IMR-90 (cell line): Measurements from ENCODE around the gene PCDHGC4. TPM values are rescaled to one million over a fixed set of nuclear protein-coding genes. Genes with fewer than 3 reads are reported as not detected.

Experiments
- ATAC-seq: fragments of 200-7000 bp; cut with Tn5 transposase; 2 replicates; pipeline ENCODE4 v1.9.1; 2020; ENCODE audit warnings: low read depth, mild to moderate bottlenecking, moderate library complexity
- BruUV-seq: library from RNA; stranded (reverse); fragments of 400-500 nt; replicated peaks from 2 replicates; lab custom pipeline; 2021; lab: Mats Ljungman, UMichigan
- CTCF ChIA-PET: fragments of 300-600 bp; formaldehyde crosslinking; extraction: SDS; loops from one replicate; lab custom pipeline; 2021; ENCODE audit warnings: antibody characterized with exemption; lab: Yijun Ruan, JAX
- POLR2A ChIA-PET: fragments of 300-600 bp; sonication (Branson Sonifier 250); formaldehyde crosslinking; loops from one replicate; lab custom pipeline; 2022; ENCODE audit warnings: antibody characterized with exemption; ENCODE audit not compliant: unreplicated experiment; lab: Charles Lee
- DNase-seq: peaks from one replicate; pipeline ENCODE4 v3.0.0; 2013
- H2AFZ ChIP-seq: replicated peaks from 2 replicates; pipeline ENCODE3; 2013; ENCODE audit warnings: low read length, mild to moderate bottlenecking; ENCODE audit not compliant: poor library complexity
- H2AK5ac ChIP-seq: 2 replicates; pipeline ENCODE4 v1.6.1; 2013; ENCODE audit warnings: low read depth, low read length, inconsistent platforms
- H2AK9ac ChIP-seq: replicated peaks from 2 replicates; pipeline ENCODE3; 2013; ENCODE audit warnings: mild to moderate bottlenecking, low read depth, low read length, moderate library complexity; ENCODE audit not compliant: poor library complexity
- H2BK120ac ChIP-seq: 2 replicates; pipeline ENCODE4 v1.6.1; 2013; ENCODE audit warnings: low read depth, low read length, inconsistent platforms
- H2BK15ac ChIP-seq: 3 replicates; pipeline ENCODE4 v1.6.1; 2013; ENCODE audit warnings: low read depth, low read length, inconsistent platforms
- H2BK20ac ChIP-seq: 2 replicates; pipeline ENCODE4 v1.6.1; 2013; ENCODE audit warnings: low read depth, mild to moderate bottlenecking, inconsistent platforms, low read length, moderate library complexity
- H2BK5ac ChIP-seq: 2 replicates; pipeline ENCODE4 v1.6.1; 2013; ENCODE audit warnings: mild to moderate bottlenecking, low read depth, low read length, inconsistent platforms; ENCODE audit not compliant: poor library complexity, severe bottlenecking
- H3K14ac ChIP-seq: replicated peaks from 2 replicates; pipeline ENCODE4 v1.6.1; 2013; ENCODE audit warnings: low read depth, low read length, inconsistent platforms
- H3K18ac ChIP-seq: 2 replicates; pipeline ENCODE4 v1.6.1; 2013; ENCODE audit warnings: low read depth, low read length, control low read depth
- H3K23ac ChIP-seq: 2 replicates; pipeline ENCODE4 v1.6.1; 2013; ENCODE audit warnings: low read depth, low read length, inconsistent platforms
- H3K27ac ChIP-seq: 2 replicates; pipeline ENCODE4 v1.5.1; 2013; ENCODE audit warnings: mild to moderate bottlenecking, control low read depth, low read length; ENCODE audit not compliant: insufficient read depth
- H3K27me3 ChIP-seq: 2 replicates; pipeline ENCODE4 v1.6.1; 2013; ENCODE audit warnings: low read length; ENCODE audit not compliant: control insufficient read depth, insufficient read depth
- H3K36me3 ChIP-seq: 2 replicates; pipeline ENCODE4 v1.6.1; 2013; ENCODE audit warnings: low read length, mixed read lengths; ENCODE audit not compliant: control insufficient read depth, insufficient read depth
- H3K4ac ChIP-seq: 2 replicates; pipeline ENCODE4 v1.6.1; 2013; ENCODE audit warnings: low read depth, low read length, inconsistent platforms
- H3K4me1 ChIP-seq: 2 replicates; pipeline ENCODE4 v1.6.1; 2013; ENCODE audit warnings: low read length, mixed read lengths; ENCODE audit not compliant: control insufficient read depth, insufficient read depth
- H3K4me2 ChIP-seq: 2 replicates; pipeline ENCODE4 v1.6.1; 2013; ENCODE audit warnings: low read depth, mild to moderate bottlenecking, control low read depth, low read length, moderate library complexity
- H3K4me3 ChIP-seq: 2 replicates; pipeline ENCODE4 v1.5.1; 2013; ENCODE audit warnings: low read depth, mild to moderate bottlenecking, control low read depth, low read length, moderate library complexity; ENCODE audit not compliant: insufficient read depth
- H3K56ac ChIP-seq: 2 replicates; pipeline ENCODE4 v1.6.1; 2013; ENCODE audit warnings: low read length, inconsistent platforms; ENCODE audit not compliant: insufficient read depth; ENCODE audit errors: extremely low read depth
- H3K79me1 ChIP-seq, 2 experiments: 2 replicates each; pipeline ENCODE4 v1.6.1; 2013; ENCODE audit warnings: low read length in 2 of 2, inconsistent platforms in 1 of 2, low read depth in 1 of 2
- H3K9ac ChIP-seq: 2 replicates; pipeline ENCODE4 v1.6.1; 2013; ENCODE audit warnings: low read depth, low read length, control low read depth
- H3K9me1 ChIP-seq: 2 replicates; pipeline ENCODE4 v1.6.1; 2013; ENCODE audit warnings: low read length, inconsistent platforms; ENCODE audit not compliant: insufficient read depth
- H3K9me3 ChIP-seq: 2 replicates; pipeline ENCODE4 v1.6.1; 2013; ENCODE audit warnings: low read length; ENCODE audit not compliant: control insufficient read depth, insufficient read depth
- H4K20me1 ChIP-seq: 2 replicates; pipeline ENCODE4 v1.6.1; 2013; ENCODE audit warnings: low read length, inconsistent platforms; ENCODE audit not compliant: insufficient read depth
- H4K5ac ChIP-seq: 2 replicates; pipeline ENCODE4 v1.6.1; 2013; ENCODE audit warnings: mild to moderate bottlenecking, low read depth, low read length, control low read depth
- H4K8ac ChIP-seq, 2 experiments: 2 replicates each; pipeline ENCODE4 v1.6.1; 2013; ENCODE audit warnings: low read depth in 2 of 2, low read length in 2 of 2, control low read depth in 1 of 2, inconsistent platforms in 1 of 2
- H4K91ac ChIP-seq: 2 replicates; pipeline ENCODE4 v1.6.1; 2013; ENCODE audit warnings: low read depth, low read length, inconsistent platforms; ENCODE audit not compliant: insufficient read depth
- BHLHE40 ChIP-seq: fragments of 150-350 bp; IDR thresholded peaks from 2 replicates; pipeline ENCODE4 v1.6.1; 2016; ENCODE audit warnings: mild to moderate bottlenecking, low read depth, low read length
- CHD1 ChIP-seq: IDR thresholded peaks from 2 replicates; pipeline ENCODE4 v1.6.1; 2012; ENCODE audit warnings: low read depth, low read length, improper control_type of control experiment
- CTCF ChIP-seq: conservative IDR thresholded peaks from 2 replicates; pipeline ENCODE4 v1.5.1; 2012; ENCODE audit warnings: mild to moderate bottlenecking, low read depth, low read length, improper control_type of control experiment
- ELK1 ChIP-seq: fragments of 150-350 bp; IDR thresholded peaks from 2 replicates; pipeline ENCODE4 v1.6.1; 2016; ENCODE audit warnings: low read depth, mild to moderate bottlenecking, low read length, moderate library complexity, borderline replicate concordance
- FOS ChIP-seq: fragments of 150-350 bp; IDR thresholded peaks from 2 replicates; pipeline ENCODE4 v1.6.1; 2016; ENCODE audit warnings: low read depth, low read length
- MAFK ChIP-seq: IDR thresholded peaks from 2 replicates; pipeline ENCODE4 v1.6.1; 2012; ENCODE audit warnings: low read depth, low read length, improper control_type of control experiment
- MAZ ChIP-seq: IDR thresholded peaks from 2 replicates; pipeline ENCODE4 v1.6.1; 2012; ENCODE audit warnings: low read depth, mild to moderate bottlenecking, low read length, improper control_type of control experiment, moderate library complexity, borderline replicate concordance
- MXI1 ChIP-seq: IDR thresholded peaks from 2 replicates; pipeline ENCODE4 v1.6.1; 2012; ENCODE audit warnings: low read depth, mild to moderate bottlenecking, low read length, moderate library complexity, borderline replicate concordance
- NFE2L2 ChIP-seq: fragments of 150-350 bp; IDR thresholded peaks from 2 replicates; pipeline ENCODE4 v1.6.1; 2016; ENCODE audit warnings: low read depth, mild to moderate bottlenecking, low read length
- POLR2A ChIP-seq: IDR thresholded peaks from 2 replicates; pipeline ENCODE4 v1.6.1; 2012; ENCODE audit warnings: mild to moderate bottlenecking, low read depth, low read length
- RAD21 ChIP-seq: IDR thresholded peaks from 2 replicates; pipeline ENCODE4 v1.6.1; 2012; ENCODE audit warnings: low read length, improper control_type of control experiment
- RCOR1 ChIP-seq: IDR thresholded peaks from 2 replicates; pipeline ENCODE4 v1.6.1; 2012; ENCODE audit warnings: mild to moderate bottlenecking, low read length, improper control_type of control experiment; ENCODE audit not compliant: insufficient replicate concordance
- RFX5 ChIP-seq: IDR thresholded peaks from 2 replicates; pipeline ENCODE4 v1.8.0; 2012; ENCODE audit warnings: low read depth, mild to moderate bottlenecking, low read length, moderate library complexity
- SMC3 ChIP-seq: fragments of 150-350 bp; IDR thresholded peaks from 2 replicates; pipeline ENCODE4 v1.6.1; 2016; ENCODE audit warnings: low read depth, mild to moderate bottlenecking, antibody characterized with exemption, low read length, moderate library complexity
- USF2 ChIP-seq: fragments of 150-350 bp; IDR thresholded peaks from 2 replicates; pipeline ENCODE4 v1.6.1; 2017; ENCODE audit warnings: mild to moderate bottlenecking, antibody characterized with exemption, low read length, low read depth
- WGBS, 2 experiments: methylation state at CpG; one replicate each; pipeline versions ENCODE4 v1.1.5 to v1.1.7; 2013; ENCODE audit warnings: missing lambda C conversion rate in 2 of 2; ENCODE audit not compliant: insufficient read length in 1 of 2; ENCODE audit errors: extremely low coverage in 2 of 2; 5-methylcytosine and 5-hydroxymethylcytosine counted together
- dilution Hi-C: fragments of 300-500 bp; cut with HindIII; formaldehyde crosslinking; loops from one replicate; pipeline ENCODE4 v1.14.3; 2018; ENCODE audit warnings: low sequenced_read_pairs; ENCODE audit not compliant: unreplicated experiment
- in situ Hi-C: fragments of 300-500 bp; cut with MboI; formaldehyde crosslinking; loops from 3 replicates; pipeline ENCODE4 v1.14.3; 2019; ENCODE audit warnings: low sequenced_read_pairs, inconsistent platforms, mixed read lengths
- intact Hi-C: fragments of 100-400 bp; cut with micrococcal nuclease; formaldehyde crosslinking; loops from 2 replicates; pipeline ENCODE4 v1.10.0; 2022
- polyA plus RNA-seq, 3 experiments: library from polyadenylated mRNA; depleted of rRNA; stranded (reverse); fragments of >200 nt; gene quantifications; 2 replicates each; pipeline ENCODE4 v1.2.3, GENCODE V29; 2012; ENCODE audit warnings: low replicate concordance in 1 of 3
- total RNA-seq: library from RNA; depleted of rRNA; stranded (reverse); fragments of >200 nt; gene quantifications from 2 replicates; pipeline ENCODE4 v1.2.3, GENCODE V29; 2012

Gene PCDHGC4
- total and polyA plus RNA-seq, 2 of the 4 experiments (the other 2 are of a cell fraction), result 0.65 to 1.6 TPM

- Histone ChIP-seq H2AFZ (no peak overlapping the region), H3K4me2 (no peak overlapping the region), H3K79me1 (peaks cover 6 to 49% of the 10 kb centered on the region in 2 experiments), H3K56ac (no peak overlapping the region), H3K27me3 (no peaks in the 10 kb centered on the region), H4K91ac (no peak overlapping the region), H3K4me3 (no peak overlapping the region), H3K18ac (no peak overlapping the region), H3K27ac (no peak overlapping the region), H2BK5ac (no peak overlapping the region), H3K4ac (no peak overlapping the region; the same call in 1 of the 2 replicates), H3K9ac (no peak overlapping the region), H3K9me3 (no peaks in the 10 kb centered on the region), H3K9me1 (peaks cover 28% of the 10 kb centered on the region), H2BK20ac (no peak overlapping the region), H2BK120ac (no peak overlapping the region), H3K4me1 (peaks cover 53% of the 10 kb centered on the region), H4K20me1 (peaks cover 16% of the 10 kb centered on the region), H2BK15ac (no peak overlapping the region), H3K36me3 (peaks cover 27% of the 10 kb centered on the region), H3K14ac (no peak overlapping the region), H2AK5ac (0 out of 2 replicates have a peak overlapping the region, but pooled peaks have one; percentile 4), H3K23ac (no peak overlapping the region), H4K5ac (no peak overlapping the region), H2AK9ac (no peak overlapping the region), H4K8ac (no peak overlapping the region)
- CTCF ChIA-PET, result interaction anchor here (0.6 kb wide), 1 partner anchor 72 kb away, joined by 3 read pairs; no protein-coding TSS in a partner anchor
- intact Hi-C loops (no loop called here), dilution Hi-C loops (no loop called here), in situ Hi-C loops (no loop called here)
- DNase-seq, result no peak
- BruUV-seq, result no TSS peak
- POLR2A ChIA-PET, result no interaction called here
- no peak for ATAC-seq
- WGBS, 2 experiments, result 100% methylated on average over 3 of the region's 14 CpGs; no CpG with 5 or more reads in 1 of the 2 experiments
- TF ChIP-seq MAFK (no peak), BHLHE40 (no peak), POLR2A (no peak), ELK1 (no peak), SMC3 (no peak), RCOR1 (no peak), FOS (no peak), MXI1 (no peak), RAD21 (no peak), NFE2L2 (no peak), MAZ (no peak), CTCF (no peak), CHD1 (no peak), USF2 (no peak), RFX5 (no peak)
Measured at GRCh38 chr5:141510850-141511601, 26.2 kb downstream of the PCDHGC4 start.
